WTC11 (cell line): ENCODE measurements around the gene TCEANC2. TPM values are rescaled to one million over a fixed set of nuclear protein-coding genes. Genes with fewer than 3 reads are reported as not detected.

ENCODE experiments used
- ATAC-seq: fragments of 200-7000 bp; cut with Tn5 transposase; 2 replicates; pipeline ENCODE4 v1.10.0; 2021; ENCODE audit warnings: mild to moderate bottlenecking, moderate library complexity
- CTCF ChIA-PET: fragments of 300-600 bp; sonication (Branson Sonifier 250); formaldehyde crosslinking; loops from one replicate; lab custom pipeline; 2021; ENCODE audit warnings: antibody characterized with exemption; lab: Charles Lee
- POLR2A ChIA-PET: fragments of 350-600 bp; sonication (Branson Sonifier 250); formaldehyde crosslinking; loops from one replicate; lab custom pipeline; 2021; ENCODE audit warnings: antibody characterized with exemption; lab: Charles Lee
- DNase-seq: peaks from one replicate; pipeline ENCODE4 v3.0.0; 2021; ENCODE audit warnings: low spot score
- H3K27ac Mint-ChIP-seq: 2 replicates; pipeline ENCODE4 v1.8.0; 2021; ENCODE audit warnings: mixed read lengths
- H3K27me3 Mint-ChIP-seq: 2 replicates; pipeline ENCODE4 v1.8.0; 2021; ENCODE audit warnings: low read depth, mild to moderate bottlenecking, moderate library complexity, mixed read lengths
- H3K36me3 Mint-ChIP-seq: 2 replicates; pipeline ENCODE4 v1.8.0; 2021; ENCODE audit warnings: mixed read lengths
- H3K4me1 Mint-ChIP-seq: 2 replicates; pipeline ENCODE4 v1.8.0; 2022; ENCODE audit warnings: mixed read lengths
- H3K4me3 Mint-ChIP-seq: 2 replicates; pipeline ENCODE4 v1.8.0; 2021; ENCODE audit warnings: mild to moderate bottlenecking, moderate library complexity, mixed read lengths
- H3K9me3 Mint-ChIP-seq: 2 replicates; pipeline ENCODE4 v1.8.0; 2021; ENCODE audit warnings: mixed read lengths
- AR ChIP-seq: fragments of 250-450 bp; sonication (Bioruptor Pico); IDR thresholded peaks from 2 replicates; pipeline ENCODE4 v1.9.0; 2021; ENCODE audit warnings: mild to moderate bottlenecking
- ARID4B ChIP-seq: sonication (generic); formaldehyde crosslinking; IDR thresholded peaks from 2 replicates; pipeline ENCODE4 v1.8.0; 2023; ENCODE audit warnings: missing genetic modification reagents, mild to moderate bottlenecking, borderline replicate concordance
- CTCF ChIP-seq: fragments of 200-600 bp; IDR thresholded peaks from 2 replicates; pipeline ENCODE4 v1.8.0; 2022; ENCODE audit warnings: antibody characterized with exemption
- EMX1 ChIP-seq: fragments of 250-450 bp; sonication (Bioruptor Pico); IDR thresholded peaks from 2 replicates; pipeline ENCODE4 v1.8.0; 2021; ENCODE audit warnings: mild to moderate bottlenecking
- ESRRA ChIP-seq: sonication (generic); formaldehyde crosslinking; IDR thresholded peaks from 2 replicates; pipeline ENCODE4 v1.8.1; 2022; ENCODE audit warnings: mild to moderate bottlenecking, missing genetic modification reagents, borderline replicate concordance
- FOXK1 ChIP-seq: sonication (generic); formaldehyde crosslinking; IDR thresholded peaks from 2 replicates; pipeline ENCODE4 v1.8.0; 2022; ENCODE audit warnings: mild to moderate bottlenecking, moderate library complexity, missing genetic modification reagents
- GTF2I ChIP-seq: fragments of 250-450 bp; sonication (Bioruptor Pico); conservative IDR thresholded peaks from 2 replicates; pipeline ENCODE4 v1.4.0; 2021; ENCODE audit warnings: mild to moderate bottlenecking
- IRF1 ChIP-seq: sonication (generic); formaldehyde crosslinking; IDR thresholded peaks from 2 replicates; pipeline ENCODE4 v1.8.0; 2023; ENCODE audit warnings: missing genetic modification reagents
- JUN ChIP-seq: sonication (generic); formaldehyde crosslinking; IDR thresholded peaks from 2 replicates; pipeline ENCODE4 v1.8.0; 2023; ENCODE audit warnings: mild to moderate bottlenecking, missing genetic modification reagents
- KAT7 ChIP-seq: sonication (generic); formaldehyde crosslinking; IDR thresholded peaks from 2 replicates; pipeline ENCODE4 v1.8.1; 2023; ENCODE audit warnings: missing genetic modification reagents, mild to moderate bottlenecking, borderline replicate concordance
- NR3C1 ChIP-seq: sonication (generic); formaldehyde crosslinking; conservative IDR thresholded peaks from 2 replicates; pipeline ENCODE4 v1.8.1; 2023; ENCODE audit warnings: low read depth, mild to moderate bottlenecking, missing genetic modification reagents
- SOX15 ChIP-seq: fragments of 250-450 bp; sonication (Bioruptor Pico); IDR thresholded peaks from 2 replicates; pipeline ENCODE4 v1.9.0; 2021; ENCODE audit warnings: mild to moderate bottlenecking
- SP1 ChIP-seq: sonication (generic); formaldehyde crosslinking; conservative IDR thresholded peaks from 2 replicates; pipeline ENCODE4 v1.8.1; 2022; ENCODE audit warnings: missing genetic modification reagents
- USF2 ChIP-seq: sonication (generic); formaldehyde crosslinking; IDR thresholded peaks from 2 replicates; pipeline ENCODE4 v1.8.1; 2023; ENCODE audit warnings: mild to moderate bottlenecking, missing genetic modification reagents, moderate library complexity
- ZMAT4 ChIP-seq: fragments of 250-450 bp; sonication (Bioruptor Pico); IDR thresholded peaks from 2 replicates; pipeline ENCODE4 v1.9.0; 2021; ENCODE audit warnings: mild to moderate bottlenecking
- ZNF121 ChIP-seq: sonication (generic); formaldehyde crosslinking; IDR thresholded peaks from 2 replicates; pipeline ENCODE4 v1.8.0; 2023; ENCODE audit warnings: missing genetic modification reagents
- ZNF232 ChIP-seq: sonication (generic); formaldehyde crosslinking; IDR thresholded peaks from 2 replicates; pipeline ENCODE4 v1.8.0; 2022; ENCODE audit warnings: mild to moderate bottlenecking, missing genetic modification reagents
- ZNF263 ChIP-seq: sonication (generic); formaldehyde crosslinking; IDR thresholded peaks from 2 replicates; pipeline ENCODE4 v1.8.1; 2022; ENCODE audit warnings: low read depth, mild to moderate bottlenecking, moderate library complexity, missing genetic modification reagents
- ZNF396 ChIP-seq: fragments of 250-450 bp; sonication (Bioruptor Pico); IDR thresholded peaks from 2 replicates; pipeline ENCODE4 v1.8.0; 2021; ENCODE audit warnings: mild to moderate bottlenecking, moderate library complexity, borderline replicate concordance
- ZNF425 ChIP-seq: fragments of 250-450 bp; sonication (Bioruptor Pico); conservative IDR thresholded peaks from 2 replicates; pipeline ENCODE4 v1.9.0; 2021; ENCODE audit warnings: mild to moderate bottlenecking
- total RNA-seq: library from RNA; stranded (reverse); gene quantifications from 3 replicates; pipeline ENCODE4 v1.2.3, GENCODE V29; 2021

Gene TCEANC2
- total RNA-seq, 1 experiment from 2014 or later: 6.3 TPM

GRCh38 chr1:54114001-54114400, 60.6 kb downstream of the TCEANC2 start (continued):
- TF ChIP-seq SP1 (CRISPR knock-in tag) (no peak), AR (CRISPR knock-in tag) (no peak), JUN (no peak), ZNF232 (CRISPR knock-in tag) (no peak), GTF2I (CRISPR knock-in tag) (no peak), IRF1 (CRISPR knock-in tag) (no peak)
- TF ChIP-seq, all 79 proteins: peak for 0

- H3K27ac Mint-ChIP-seq: no peak overlapping the region
- no peak for DNase-seq
- POLR2A ChIA-PET: no interaction called here
- H3K4me3 Mint-ChIP-seq: no peak overlapping the region
- H3K9me3 Mint-ChIP-seq: no peaks in the 10 kb centered on the region
- no peaks in the 10 kb centered on the region for H3K36me3 Mint-ChIP-seq
- CTCF ChIA-PET: no interaction called here
- 0 out of 2 replicates have a peak, but pooled peaks cover 2% of the 10 kb centered on the region for H3K4me1 Mint-ChIP-seq
- no peak for ATAC-seq
- H3K27me3 Mint-ChIP-seq: no peaks in the 10 kb centered on the region
- TF ChIP-seq FOXK1 (CRISPR knock-in tag) (no peak), ZNF121 (CRISPR knock-in tag) (no peak), ZMAT4 (CRISPR knock-in tag) (no peak), NR3C1 (CRISPR knock-in tag) (no peak), KAT7 (CRISPR knock-in tag) (no peak), ESRRA (CRISPR knock-in tag) (no peak), ARID4B (CRISPR knock-in tag) (no peak), ZNF396 (no peak), ZNF263 (CRISPR knock-in tag) (no peak), USF2 (CRISPR knock-in tag) (no peak), EMX1 (no peak), AR (CRISPR knock-in tag) (no peak), ZNF425 (CRISPR knock-in tag) (no peak), SOX15 (CRISPR knock-in tag) (no peak), CTCF (no peak), GTF2I (CRISPR knock-in tag) (no peak)
These were observed 61.5 kb downstream of the TCEANC2 start for GRCh38 chr1:54114955-54115354.
